ENCODE data around the gene SYNGR2. TPM values are rescaled to one million over a fixed set of nuclear protein-coding genes. Genes with fewer than 3 reads are reported as not detected.

SYNGR2 gene
- total and polyA plus RNA-seq, 9 of the 15 experiments (the other 6 are each of a cell fraction or from before 2014, with no cell fraction given) = 1.4 to 173 (median 87.8) TPM

DNA sequence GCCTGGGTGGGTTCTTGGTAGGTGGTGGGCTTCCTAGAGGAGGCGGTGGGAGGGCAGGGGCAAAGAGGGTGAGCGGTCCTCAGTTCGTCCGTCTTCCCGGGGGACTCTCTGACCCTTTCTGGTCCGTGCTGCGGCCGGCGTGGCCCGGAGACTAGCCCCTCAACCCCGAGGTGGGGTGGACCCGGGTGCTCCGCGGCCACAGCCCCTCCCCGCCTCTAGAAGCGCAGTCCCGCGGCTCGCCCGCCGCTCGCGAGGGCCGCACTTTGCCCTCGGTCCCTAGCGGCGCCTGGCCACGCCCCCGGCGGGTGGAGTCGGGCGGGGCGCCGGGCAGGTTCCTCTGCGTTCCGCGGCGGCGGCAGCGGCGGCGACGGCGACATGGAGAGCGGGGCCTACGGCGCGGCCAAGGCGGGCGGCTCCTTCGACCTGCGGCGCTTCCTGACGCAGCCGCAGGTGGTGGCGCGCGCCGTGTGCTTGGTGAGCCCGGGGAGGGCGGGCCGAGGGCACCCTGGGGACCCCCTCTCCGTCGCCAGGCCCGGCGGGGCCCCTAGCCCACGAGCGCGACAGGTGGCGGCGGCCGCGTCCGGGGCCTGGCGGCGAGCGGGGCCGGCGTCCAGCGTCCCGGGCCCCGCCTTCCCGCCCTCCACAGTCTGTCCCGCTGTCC lies at the start of gene SYNGR2 (continued):
- TF ChIP-seq ETS1 (conservative IDR thresholded peaks at IDR 0.05; ENCODE audit: control insufficient read depth, low read depth, low read length) (peak; percentile 74), NONO (IDR thresholded peaks at IDR 0.05; ENCODE audit: low read depth in 2 of 2, low read length in 1 of 2) (peak in 1 of 2 experiments; percentile 91; a peak in 3 of 4 replicates), ZNF347 (CRISPR knock-in tag; IDR thresholded peaks at IDR 0.05; ENCODE audit: low read depth) (no peak), SAFB (IDR thresholded peaks at IDR 0.05; ENCODE audit: borderline replicate concordance, low read depth, low read length) (peak; percentile 2; the same call in 1 of the 2 replicates), YY1 (IDR thresholded peaks at IDR 0.05; ENCODE audit: borderline replicate concordance in 1 of 3, control insufficient read depth in 1 of 3, extremely low read depth in 1 of 3, insufficient read depth in 3 of 3, insufficient read length in 1 of 3, insufficient replicate concordance in 2 of 3, low read depth in 1 of 3, low read length in 2 of 3) (peak in 2 of 3 experiments; percentile 51 to 80), GABPB1 (CRISPR knock-in tag; IDR thresholded peaks at IDR 0.05) (0 out of 2 replicates have a peak, but pooled peaks have one; percentile 12), ZFP36 (IDR thresholded peaks at IDR 0.05; ENCODE audit: low read depth, low read length, partially characterized antibody) (peak; percentile 79), KLF13 (tag; IDR thresholded peaks at IDR 0.05; ENCODE audit: borderline replicate concordance, low read depth) (0 out of 2 replicates have a peak, but pooled peaks have one; percentile 29), ZC3H11A (IDR thresholded peaks at IDR 0.05; ENCODE audit: low read depth, low read length) (no peak), ZMIZ1 (IDR thresholded peaks at IDR 0.05; ENCODE audit: low read depth in 2 of 2, low read length in 2 of 2) (peak in 1 of 2 experiments; percentile 50; a peak in 1 of 4 replicates)
- TF ChIP-seq, protein P1, sequence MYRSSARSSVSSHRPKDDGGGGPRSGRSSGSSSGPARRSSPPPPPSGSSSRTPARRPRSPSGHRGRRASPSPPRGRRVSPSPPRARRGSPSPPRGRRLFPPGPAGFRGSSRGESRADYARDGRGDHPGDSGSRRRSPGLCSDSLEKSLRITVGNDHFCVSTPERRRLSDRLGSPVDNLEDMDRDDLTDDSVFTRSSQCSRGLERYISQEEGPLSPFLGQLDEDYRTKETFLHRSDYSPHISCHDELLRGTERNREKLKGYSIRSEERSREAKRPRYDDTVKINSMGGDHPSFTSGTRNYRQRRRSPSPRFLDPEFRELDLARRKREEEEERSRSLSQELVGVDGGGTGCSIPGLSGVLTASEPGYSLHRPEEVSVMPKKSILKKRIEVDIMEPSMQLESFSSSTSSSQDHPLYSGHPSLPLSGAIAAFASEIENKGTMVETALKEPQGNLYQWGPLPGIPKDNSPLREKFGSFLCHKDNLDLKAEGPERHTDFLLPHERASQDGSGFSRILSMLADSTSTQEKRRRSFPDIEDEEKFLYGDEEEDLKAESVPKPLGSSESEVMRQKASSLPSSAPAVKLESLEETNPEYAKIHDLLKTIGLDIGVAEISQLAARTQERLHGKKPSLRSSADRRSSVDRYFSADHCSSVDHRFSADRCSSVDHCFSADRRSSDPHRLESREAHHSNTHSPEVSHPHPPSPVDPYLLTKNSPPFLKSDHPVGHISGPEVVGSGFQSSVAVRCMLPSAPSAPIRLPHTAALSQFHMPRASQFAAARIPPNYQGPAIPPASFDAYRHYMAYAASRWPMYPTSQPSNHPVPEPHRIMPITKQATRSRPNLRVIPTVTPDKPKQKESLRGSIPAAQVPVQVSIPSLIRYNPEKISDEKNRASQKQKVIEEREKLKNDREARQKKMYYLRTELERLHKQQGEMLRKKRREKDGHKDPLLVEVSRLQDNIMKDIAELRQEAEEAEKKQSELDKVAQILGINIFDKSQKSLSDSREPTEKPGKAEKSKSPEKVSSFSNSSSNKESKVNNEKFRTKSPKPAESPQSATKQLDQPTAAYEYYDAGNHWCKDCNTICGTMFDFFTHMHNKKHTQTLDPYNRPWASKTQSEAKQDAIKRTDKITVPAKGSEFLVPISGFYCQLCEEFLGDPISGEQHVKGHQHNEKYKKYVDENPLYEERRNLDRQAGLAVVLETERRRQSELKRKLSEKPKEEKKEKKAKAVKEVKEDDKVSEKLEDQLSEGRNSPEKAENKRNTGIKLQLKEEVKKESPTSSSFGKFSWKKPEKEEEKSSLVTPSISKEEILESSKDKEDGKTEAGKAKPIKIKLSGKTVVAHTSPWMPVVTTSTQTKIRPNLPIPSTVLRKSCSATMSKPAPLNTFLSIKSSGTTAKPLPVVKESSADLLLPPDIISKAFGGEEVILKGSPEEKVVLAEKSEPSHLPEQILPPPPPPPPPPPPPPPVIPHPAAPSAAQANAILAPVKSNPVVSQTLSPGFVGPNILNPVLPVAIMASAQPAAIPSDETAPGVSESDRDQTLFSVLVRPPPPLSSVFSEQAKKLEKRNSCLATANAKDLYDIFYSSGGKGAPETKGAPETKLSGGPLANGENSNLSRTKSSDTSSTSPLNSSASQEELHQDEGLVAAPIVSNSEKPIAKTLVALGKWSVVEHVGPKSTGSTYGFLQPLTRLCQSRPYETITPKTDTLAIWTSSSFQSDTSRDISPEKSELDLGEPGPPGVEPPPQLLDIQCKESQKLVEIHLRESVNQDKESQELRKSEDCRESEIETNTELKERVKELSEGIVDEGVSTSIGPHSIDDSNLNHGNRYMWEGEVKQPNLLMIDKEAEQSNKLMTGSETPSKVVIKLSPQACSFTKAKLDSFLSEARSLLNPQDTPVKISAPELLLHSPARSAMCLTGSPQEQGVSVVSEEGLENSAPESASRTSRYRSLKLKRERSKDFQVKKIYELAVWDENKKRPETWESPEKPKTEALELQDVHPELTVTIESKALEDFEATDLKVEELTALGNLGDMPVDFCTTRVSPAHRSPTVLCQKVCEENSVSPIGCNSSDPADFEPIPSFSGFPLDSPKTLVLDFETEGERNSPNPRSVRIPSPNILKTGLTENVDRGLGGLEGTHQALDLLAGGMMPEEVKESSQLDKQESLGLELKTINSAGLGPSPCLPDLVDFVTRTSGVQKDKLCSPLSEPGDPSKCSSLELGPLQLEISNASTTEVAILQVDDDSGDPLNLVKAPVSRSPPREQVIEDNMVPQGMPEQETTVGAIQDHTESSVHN (IDR thresholded peaks at IDR 0.05; ENCODE audit: borderline replicate concordance in 1 of 2, low read depth in 1 of 2) = no peak

All from K562 (cell line).